NCI-H1105 (cell line): ENCODE results near the gene TMEM185B.
"Not testable (repeated sequence)": the region's sequence is repeated elsewhere in the genome, so short reads cannot be mapped to it uniquely, and the experiment has no call there.

Source experiments
- DNase-seq: peaks from one replicate; lab custom pipeline; 2025; lab: John Stamatoyannopoulos, UW

TMEM185B gene

GRCh38 chr2:120251880-120252224 lies 28.7 kb upstream of the TMEM185B start:
- no peak for DNase-seq

GRCh38 chr2:120251078-120251477 lies 27.9 kb upstream of the TMEM185B start:
- DNase-seq, result no peak

GRCh38 chr2:120250640-120251039 lies 27.4 kb upstream of the TMEM185B start:
- DNase-seq, result no peak

GRCh38 chr2:120247851-120248250 lies 24.7 kb upstream of the TMEM185B start:
- DNase-seq, result no peak

- no peak for DNase-seq
Measured at GRCh38 chr2:120246546-120247300, 23.5 kb upstream of the TMEM185B start.

GRCh38 chr2:120245520-120246332 lies 22.5 kb upstream of the TMEM185B start:
- no peak for DNase-seq

- DNase-seq, result no peak
Measured at GRCh38 chr2:120244656-120245519, 21.7 kb upstream of the TMEM185B start.

- no peak for DNase-seq
Measured at GRCh38 chr2:120243875-120244553, 20.8 kb upstream of the TMEM185B start.

GRCh38 chr2:120243211-120243610 lies 20.0 kb upstream of the TMEM185B start:
- DNase-seq, result no peak

GRCh38 chr2:120241684-120242083 lies 18.5 kb upstream of the TMEM185B start:
- no peak for DNase-seq

GRCh38 chr2:120240901-120241429 lies 17.8 kb upstream of the TMEM185B start:
- DNase-seq, result no peak

GRCh38 chr2:120239488-120240287 lies 16.5 kb upstream of the TMEM185B start:
- DNase-seq, result no peak

- no peak for DNase-seq
Measured at GRCh38 chr2:120238728-120239487, 15.7 kb upstream of the TMEM185B start.

- DNase-seq, result no peak
Measured at GRCh38 chr2:120237491-120237902, 14.3 kb upstream of the TMEM185B start.

- no peak for DNase-seq
Measured at GRCh38 chr2:120236791-120237190, 13.6 kb upstream of the TMEM185B start.

- no peak for DNase-seq
Measured at GRCh38 chr2:120236316-120236715, 13.1 kb upstream of the TMEM185B start.

- no peak for DNase-seq
Measured at GRCh38 chr2:120235681-120236080, 12.5 kb upstream of the TMEM185B start.

GRCh38 chr2:120235158-120235557 lies 12.0 kb upstream of the TMEM185B start:
- DNase-seq, result not testable (repeated sequence)

GRCh38 chr2:120233292-120233691 lies 10.1 kb upstream of the TMEM185B start:
- DNase-seq, result no peak
